IMR-90 (cell line): Measurements from ENCODE around the gene RXFP1. TPM values are rescaled to one million over a fixed set of nuclear protein-coding genes. Genes with fewer than 3 reads are reported as not detected.

Experiments used
- ATAC-seq: fragments of 200-7000 bp; cut with Tn5 transposase; 2 replicates; pipeline ENCODE4 v1.9.1; 2020; ENCODE audit warnings: low read depth, mild to moderate bottlenecking, moderate library complexity
- BruUV-seq: library from RNA; stranded (reverse); fragments of 400-500 nt; replicated peaks from 2 replicates; lab custom pipeline; 2021; lab: Mats Ljungman, UMichigan
- CTCF ChIA-PET: fragments of 300-600 bp; formaldehyde crosslinking; extraction: SDS; loops from one replicate; lab custom pipeline; 2021; ENCODE audit warnings: antibody characterized with exemption; lab: Yijun Ruan, JAX
- POLR2A ChIA-PET: fragments of 300-600 bp; sonication (Branson Sonifier 250); formaldehyde crosslinking; loops from one replicate; lab custom pipeline; 2022; ENCODE audit warnings: antibody characterized with exemption; ENCODE audit not compliant: unreplicated experiment; lab: Charles Lee
- DNase-seq: peaks from one replicate; pipeline ENCODE4 v3.0.0; 2013
- H2AFZ ChIP-seq: replicated peaks from 2 replicates; pipeline ENCODE3; 2013; ENCODE audit warnings: low read length, mild to moderate bottlenecking; ENCODE audit not compliant: poor library complexity
- H2AK5ac ChIP-seq: 2 replicates; pipeline ENCODE4 v1.6.1; 2013; ENCODE audit warnings: low read depth, low read length, inconsistent platforms
- H2AK9ac ChIP-seq: replicated peaks from 2 replicates; pipeline ENCODE3; 2013; ENCODE audit warnings: mild to moderate bottlenecking, low read depth, low read length, moderate library complexity; ENCODE audit not compliant: poor library complexity
- H2BK120ac ChIP-seq: 2 replicates; pipeline ENCODE4 v1.6.1; 2013; ENCODE audit warnings: low read depth, low read length, inconsistent platforms
- H2BK15ac ChIP-seq: 3 replicates; pipeline ENCODE4 v1.6.1; 2013; ENCODE audit warnings: low read depth, low read length, inconsistent platforms
- H2BK20ac ChIP-seq: 2 replicates; pipeline ENCODE4 v1.6.1; 2013; ENCODE audit warnings: low read depth, mild to moderate bottlenecking, inconsistent platforms, low read length, moderate library complexity
- H2BK5ac ChIP-seq: 2 replicates; pipeline ENCODE4 v1.6.1; 2013; ENCODE audit warnings: mild to moderate bottlenecking, low read depth, low read length, inconsistent platforms; ENCODE audit not compliant: poor library complexity, severe bottlenecking
- H3K14ac ChIP-seq: replicated peaks from 2 replicates; pipeline ENCODE4 v1.6.1; 2013; ENCODE audit warnings: low read depth, low read length, inconsistent platforms
- H3K18ac ChIP-seq: 2 replicates; pipeline ENCODE4 v1.6.1; 2013; ENCODE audit warnings: low read depth, low read length, control low read depth
- H3K23ac ChIP-seq: 2 replicates; pipeline ENCODE4 v1.6.1; 2013; ENCODE audit warnings: low read depth, low read length, inconsistent platforms
- H3K27ac ChIP-seq: 2 replicates; pipeline ENCODE4 v1.5.1; 2013; ENCODE audit warnings: mild to moderate bottlenecking, control low read depth, low read length; ENCODE audit not compliant: insufficient read depth
- H3K27me3 ChIP-seq: 2 replicates; pipeline ENCODE4 v1.6.1; 2013; ENCODE audit warnings: low read length; ENCODE audit not compliant: control insufficient read depth, insufficient read depth
- H3K36me3 ChIP-seq: 2 replicates; pipeline ENCODE4 v1.6.1; 2013; ENCODE audit warnings: low read length, mixed read lengths; ENCODE audit not compliant: control insufficient read depth, insufficient read depth
- H3K4ac ChIP-seq: 2 replicates; pipeline ENCODE4 v1.6.1; 2013; ENCODE audit warnings: low read depth, low read length, inconsistent platforms
- H3K4me1 ChIP-seq: 2 replicates; pipeline ENCODE4 v1.6.1; 2013; ENCODE audit warnings: low read length, mixed read lengths; ENCODE audit not compliant: control insufficient read depth, insufficient read depth
- H3K4me2 ChIP-seq: 2 replicates; pipeline ENCODE4 v1.6.1; 2013; ENCODE audit warnings: low read depth, mild to moderate bottlenecking, control low read depth, low read length, moderate library complexity
- H3K4me3 ChIP-seq: 2 replicates; pipeline ENCODE4 v1.5.1; 2013; ENCODE audit warnings: low read depth, mild to moderate bottlenecking, control low read depth, low read length, moderate library complexity; ENCODE audit not compliant: insufficient read depth
- H3K56ac ChIP-seq: 2 replicates; pipeline ENCODE4 v1.6.1; 2013; ENCODE audit warnings: low read length, inconsistent platforms; ENCODE audit not compliant: insufficient read depth; ENCODE audit errors: extremely low read depth
- H3K79me1 ChIP-seq, 2 experiments: 2 replicates each; pipeline ENCODE4 v1.6.1; 2013; ENCODE audit warnings: low read length in 2 of 2, inconsistent platforms in 1 of 2, low read depth in 1 of 2
- H3K9ac ChIP-seq: 2 replicates; pipeline ENCODE4 v1.6.1; 2013; ENCODE audit warnings: low read depth, low read length, control low read depth
- H3K9me1 ChIP-seq: 2 replicates; pipeline ENCODE4 v1.6.1; 2013; ENCODE audit warnings: low read length, inconsistent platforms; ENCODE audit not compliant: insufficient read depth
- H3K9me3 ChIP-seq: 2 replicates; pipeline ENCODE4 v1.6.1; 2013; ENCODE audit warnings: low read length; ENCODE audit not compliant: control insufficient read depth, insufficient read depth
- H4K20me1 ChIP-seq: 2 replicates; pipeline ENCODE4 v1.6.1; 2013; ENCODE audit warnings: low read length, inconsistent platforms; ENCODE audit not compliant: insufficient read depth
- H4K5ac ChIP-seq: 2 replicates; pipeline ENCODE4 v1.6.1; 2013; ENCODE audit warnings: mild to moderate bottlenecking, low read depth, low read length, control low read depth
- H4K8ac ChIP-seq, 2 experiments: 2 replicates each; pipeline ENCODE4 v1.6.1; 2013; ENCODE audit warnings: low read depth in 2 of 2, low read length in 2 of 2, control low read depth in 1 of 2, inconsistent platforms in 1 of 2
- H4K91ac ChIP-seq: 2 replicates; pipeline ENCODE4 v1.6.1; 2013; ENCODE audit warnings: low read depth, low read length, inconsistent platforms; ENCODE audit not compliant: insufficient read depth
- MAFK ChIP-seq: IDR thresholded peaks from 2 replicates; pipeline ENCODE4 v1.6.1; 2012; ENCODE audit warnings: low read depth, low read length, improper control_type of control experiment
- RFX5 ChIP-seq: IDR thresholded peaks from 2 replicates; pipeline ENCODE4 v1.8.0; 2012; ENCODE audit warnings: low read depth, mild to moderate bottlenecking, low read length, moderate library complexity
- USF2 ChIP-seq: fragments of 150-350 bp; IDR thresholded peaks from 2 replicates; pipeline ENCODE4 v1.6.1; 2017; ENCODE audit warnings: mild to moderate bottlenecking, antibody characterized with exemption, low read length, low read depth
- WGBS, 2 experiments: methylation state at CpG; one replicate each; pipeline versions ENCODE4 v1.1.5 to v1.1.7; 2013; ENCODE audit warnings: missing lambda C conversion rate in 2 of 2; ENCODE audit not compliant: insufficient read length in 1 of 2; ENCODE audit errors: extremely low coverage in 2 of 2; 5-methylcytosine and 5-hydroxymethylcytosine counted together
- dilution Hi-C: fragments of 300-500 bp; cut with HindIII; formaldehyde crosslinking; loops from one replicate; pipeline ENCODE4 v1.14.3; 2018; ENCODE audit warnings: low sequenced_read_pairs; ENCODE audit not compliant: unreplicated experiment
- in situ Hi-C: fragments of 300-500 bp; cut with MboI; formaldehyde crosslinking; loops from 3 replicates; pipeline ENCODE4 v1.14.3; 2019; ENCODE audit warnings: low sequenced_read_pairs, inconsistent platforms, mixed read lengths
- intact Hi-C: fragments of 100-400 bp; cut with micrococcal nuclease; formaldehyde crosslinking; loops from 2 replicates; pipeline ENCODE4 v1.10.0; 2022
- polyA plus RNA-seq, 3 experiments: library from polyadenylated mRNA; depleted of rRNA; stranded (reverse); fragments of >200 nt; gene quantifications; 2 replicates each; pipeline ENCODE4 v1.2.3, GENCODE V29; 2012; ENCODE audit warnings: low replicate concordance in 1 of 3
- total RNA-seq: library from RNA; depleted of rRNA; stranded (reverse); fragments of >200 nt; gene quantifications from 2 replicates; pipeline ENCODE4 v1.2.3, GENCODE V29; 2012

The RXFP1 gene
- total and polyA plus RNA-seq, 2 of the 4 experiments (the other 2 are of a cell fraction): not detected

GRCh38 chr4:158644760-158645159 is 123.1 kb downstream of the RXFP1 start:
- DNase-seq: no peak
- no CpG with 5 or more reads among the region's 3 CpGs for whole genome bisulfite sequencing, 2 experiments
- H3K4me2 ChIP-seq: no peak overlapping the region; the same call in 1 of the 2 replicates
- H4K5ac ChIP-seq: no peak overlapping the region
- no peak overlapping the region for H3K27ac ChIP-seq
- no peaks in the 10 kb centered on the region; the same call in 1 of the 2 replicates for H3K27me3 ChIP-seq
- no peaks in the 10 kb centered on the region for H3K79me1 ChIP-seq
- ATAC-seq: peak; percentile 53
- no peak overlapping the region for H3K9ac ChIP-seq
- no peaks in the 10 kb centered on the region for H3K36me3 ChIP-seq
- no peaks in the 10 kb centered on the region for H3K4me1 ChIP-seq
- H2AK5ac ChIP-seq: no peak overlapping the region
- ChIA-PET POLR2A (no interaction called here), CTCF (interaction anchor here (0.7 kb wide), 1 partner anchor 343 kb away, joined by 3 read pairs; no protein-coding TSS in a partner anchor)
- H3K4ac ChIP-seq: no peak overlapping the region
- H2BK5ac ChIP-seq: no peak overlapping the region
- H3K56ac ChIP-seq: no peak overlapping the region
- BruUV-seq: no TSS peak
- no peak overlapping the region for H2AK9ac ChIP-seq
- no peak overlapping the region for H2BK120ac ChIP-seq
- no peak overlapping the region for H3K18ac ChIP-seq
- no peak overlapping the region for H4K91ac ChIP-seq
- H4K8ac ChIP-seq: no peak overlapping the region
- intact Hi-C loops: no loop called here
- H2AFZ ChIP-seq: no peak overlapping the region
- TF ChIP-seq MAFK (no peak), RFX5 (no peak), USF2 (no peak)
- H3K14ac ChIP-seq: no peak overlapping the region
- H3K23ac ChIP-seq: no peak overlapping the region
- H2BK20ac ChIP-seq: no peak overlapping the region
- no peaks in the 10 kb centered on the region for H3K9me1 ChIP-seq
- no peak overlapping the region for H2BK15ac ChIP-seq
- dilution Hi-C loops: no loop called here
- H3K9me3 ChIP-seq: no peaks in the 10 kb centered on the region
- H3K4me3 ChIP-seq: no peak overlapping the region
- no peaks in the 10 kb centered on the region for H4K20me1 ChIP-seq
- in situ Hi-C loops: loop anchor here (25.0 kb wide), 1 partner anchor 657 kb away; no protein-coding TSS in a partner anchor
